ENCODE data around the gene IGFL3.
A peak's percentile ranks its signal among the peaks of the same experiment; 100 is the strongest.

IGFL3 gene

GRCh38 chr19:46081928-46082727, 42.4 kb downstream of the IGFL3 start:
- TF ChIP-seq NFIC (IDR thresholded peaks at IDR 0.05) (peak; percentile 96), RAD21 (IDR thresholded peaks at IDR 0.05; ENCODE audit: low read depth) (peak; percentile 69), REST (IDR thresholded peaks at IDR 0.05; ENCODE audit: low read depth) (no peak)

DNA sequence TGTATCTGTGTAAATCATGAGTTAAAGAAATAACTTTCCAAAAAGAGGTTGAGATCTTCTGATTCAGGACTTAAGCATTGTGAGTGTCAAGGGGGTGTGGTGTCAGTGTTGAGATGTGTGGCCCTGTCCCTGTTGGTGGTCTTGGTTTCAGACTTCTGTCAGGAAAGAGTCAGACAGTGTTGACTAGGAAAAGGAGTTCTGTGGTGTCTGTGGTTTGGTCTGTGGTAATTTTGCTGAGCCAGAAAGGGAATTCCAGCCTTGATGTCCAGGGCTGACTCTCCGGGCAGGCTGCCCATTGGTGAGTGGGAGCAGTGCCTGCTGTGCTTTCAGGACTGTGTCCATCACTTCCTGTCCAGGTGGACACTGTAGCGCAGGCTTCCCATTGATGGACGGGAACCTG, 43.9 kb downstream of the IGFL3 start:
- TF ChIP-seq USF1 (IDR thresholded peaks at IDR 0.05) = no peak
- TF ChIP-seq NFIC (IDR thresholded peaks at IDR 0.05) = peak; percentile 95
- TF ChIP-seq TAF1 (IDR thresholded peaks at IDR 0.05; ENCODE audit: low read depth) = no peak
- TF ChIP-seq ZBTB7A (IDR thresholded peaks at IDR 0.05; ENCODE audit: low read depth) = no peak
- no peak for TF ChIP-seq REST (IDR thresholded peaks at IDR 0.05; ENCODE audit: low read depth)
- TF ChIP-seq TCF12 (IDR thresholded peaks at IDR 0.05; ENCODE audit: low read depth) = peak; percentile 98
- peak; percentile 88 for TF ChIP-seq TEAD4 (IDR thresholded peaks at IDR 0.05)
- TF ChIP-seq CEBPB (IDR thresholded peaks at IDR 0.05) = peak; percentile 10; the same call in 1 of the 2 replicates
- peak; percentile 57; the same call in 1 of the 2 replicates for TF ChIP-seq YY1 (IDR thresholded peaks at IDR 0.05; ENCODE audit: low read depth)
- no peak for TF ChIP-seq RAD21 (IDR thresholded peaks at IDR 0.05; ENCODE audit: low read depth)
- peak; percentile 38; the same call in 1 of the 2 replicates for TF ChIP-seq EGR1 (IDR thresholded peaks at IDR 0.05)
- TF ChIP-seq CREB1 (IDR thresholded peaks at IDR 0.05; ENCODE audit: low read depth) = no peak
- TF ChIP-seq EP300 (IDR thresholded peaks at IDR 0.05; ENCODE audit: borderline replicate concordance) = peak; percentile 94
- peak; percentile 40; the same call in 1 of the 2 replicates for TF ChIP-seq MAX (IDR thresholded peaks at IDR 0.05)
- TF ChIP-seq FOXM1 (IDR thresholded peaks at IDR 0.05; ENCODE audit: borderline replicate concordance, low read depth) = peak; percentile 80; the same call in 1 of the 2 replicates

- TF ChIP-seq FOXM1 (IDR thresholded peaks at IDR 0.05; ENCODE audit: borderline replicate concordance, low read depth) (no peak), RAD21 (IDR thresholded peaks at IDR 0.05; ENCODE audit: low read depth) (no peak), EP300 (IDR thresholded peaks at IDR 0.05; ENCODE audit: borderline replicate concordance) (no peak)
Observed at GRCh38 chr19:46079576-46079975, 44.9 kb downstream of the IGFL3 start.

DNA sequence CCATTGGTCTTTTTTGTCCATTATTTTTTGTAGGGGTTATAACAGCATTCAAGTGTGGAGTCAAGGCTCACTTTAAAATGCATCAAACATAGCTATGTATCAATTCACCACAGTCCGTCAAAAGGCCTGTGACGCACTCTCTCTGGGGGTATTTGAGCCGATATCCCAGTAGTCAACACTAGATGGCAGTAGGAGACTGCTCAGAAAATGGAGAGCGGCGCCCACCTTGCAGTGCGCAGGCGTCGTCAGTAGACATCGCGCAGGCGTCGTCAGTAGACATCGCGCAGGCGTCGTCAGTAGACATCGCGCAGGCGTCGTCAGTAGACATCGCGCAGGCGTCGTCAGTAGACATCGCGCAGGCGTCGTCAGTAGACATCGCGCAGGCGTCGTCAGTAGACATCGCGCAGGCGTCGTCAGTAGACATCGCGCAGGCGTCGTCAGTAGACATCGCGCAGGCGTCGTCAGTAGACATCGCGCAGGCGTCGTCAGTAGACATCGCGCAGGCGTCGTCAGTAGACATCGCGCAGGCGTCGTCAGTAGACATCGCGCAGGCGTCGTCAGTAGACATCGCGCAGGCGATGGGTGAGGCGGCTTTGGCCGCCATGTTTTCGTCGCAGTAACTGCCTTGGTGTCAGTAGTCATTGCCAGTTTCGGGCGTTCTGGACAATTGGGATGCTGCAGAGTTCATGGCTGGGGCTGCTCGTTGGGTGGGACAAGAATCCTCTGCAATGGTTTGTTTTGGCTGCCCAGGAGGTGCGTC, 45.7 kb downstream of the IGFL3 start:
- peak; percentile 82 for TF ChIP-seq RAD21 (IDR thresholded peaks at IDR 0.05; ENCODE audit: low read depth)

DNA sequence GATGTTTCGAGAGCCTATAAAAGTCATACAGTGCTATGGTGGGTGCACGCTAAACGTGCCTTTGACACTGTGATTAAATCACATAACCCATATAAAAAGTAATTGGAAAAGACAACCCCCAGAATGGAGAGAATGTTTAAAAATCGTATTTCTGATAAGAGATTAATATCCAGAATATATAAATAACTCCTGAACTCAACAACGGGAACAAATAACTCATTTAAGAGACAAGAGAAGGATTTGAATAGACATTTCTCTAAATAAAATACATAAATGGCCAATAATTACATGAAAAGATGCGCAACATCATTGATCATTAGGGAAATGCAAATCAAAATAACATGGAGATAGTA, 46.7 kb downstream of the IGFL3 start:
- TF ChIP-seq YY1 (IDR thresholded peaks at IDR 0.05; ENCODE audit: low read depth) (no peak), CEBPB (IDR thresholded peaks at IDR 0.05) (no peak), MAX (IDR thresholded peaks at IDR 0.05) (no peak), RAD21 (IDR thresholded peaks at IDR 0.05; ENCODE audit: low read depth) (no peak), EP300 (IDR thresholded peaks at IDR 0.05; ENCODE audit: borderline replicate concordance) (no peak), NFIC (IDR thresholded peaks at IDR 0.05) (no peak), ZBTB7A (IDR thresholded peaks at IDR 0.05; ENCODE audit: low read depth) (no peak), USF1 (IDR thresholded peaks at IDR 0.05) (no peak), TEAD4 (IDR thresholded peaks at IDR 0.05) (no peak), REST (IDR thresholded peaks at IDR 0.05; ENCODE audit: low read depth) (no peak), TCF12 (IDR thresholded peaks at IDR 0.05; ENCODE audit: low read depth) (no peak), FOXM1 (IDR thresholded peaks at IDR 0.05; ENCODE audit: borderline replicate concordance, low read depth) (no peak), CREB1 (IDR thresholded peaks at IDR 0.05; ENCODE audit: low read depth) (no peak), EGR1 (IDR thresholded peaks at IDR 0.05) (no peak), TAF1 (IDR thresholded peaks at IDR 0.05; ENCODE audit: low read depth) (no peak)
